Karpas-422 (cell line): ENCODE measurements around the gene STT3B. TPM values are rescaled to one million over a fixed set of nuclear protein-coding genes. Genes with fewer than 3 reads are reported as not detected.

Experiments used
- DNase-seq: peaks from one replicate; pipeline ENCODE4 v3.0.0-alpha.2; 2015
- H2AFZ ChIP-seq: fragments of 200-600 bp; sonication (generic); 2 replicates; pipeline ENCODE4 v1.6.1; 2014; ENCODE audit warnings: antibody characterized with exemption, low read length, mixed read lengths
- H3K27ac ChIP-seq: fragments of 200-600 bp; sonication (generic); 2 replicates; pipeline ENCODE4 v1.5.1; 2014; ENCODE audit warnings: mild to moderate bottlenecking, low read length, moderate library complexity
- H3K27me3 ChIP-seq: fragments of 200-600 bp; sonication (generic); 2 replicates; pipeline ENCODE4 v1.6.1; 2014; ENCODE audit warnings: low read length, mixed read lengths
- H3K36me3 ChIP-seq: fragments of 200-600 bp; sonication (generic); 2 replicates; pipeline ENCODE4 v1.6.1; 2014; ENCODE audit warnings: low read length, mixed read lengths; ENCODE audit not compliant: insufficient read depth
- H3K4me1 ChIP-seq: fragments of 200-600 bp; sonication (generic); 2 replicates; pipeline ENCODE4 v1.6.1; 2014; ENCODE audit warnings: mild to moderate bottlenecking, low read length, mixed read lengths
- H3K4me2 ChIP-seq: fragments of 200-600 bp; sonication (generic); 2 replicates; pipeline ENCODE4 v1.6.1; 2014; ENCODE audit warnings: low read length, low read depth, mild to moderate bottlenecking; ENCODE audit not compliant: poor library complexity, severe bottlenecking
- H3K4me3 ChIP-seq: fragments of 200-600 bp; sonication (generic); 2 replicates; pipeline ENCODE4 v1.5.1; 2014; ENCODE audit warnings: mild to moderate bottlenecking, antibody characterized with exemption, low read length, mixed read lengths
- H3K79me2 ChIP-seq: fragments of 200-600 bp; sonication (generic); 2 replicates; pipeline ENCODE4 v1.6.1; 2014; ENCODE audit warnings: mild to moderate bottlenecking, low read length, mixed read lengths
- H3K9ac ChIP-seq: fragments of 200-600 bp; sonication (generic); 2 replicates; pipeline ENCODE4 v1.6.0; 2014; ENCODE audit warnings: low read length
- H3K9me2 ChIP-seq: fragments of 200-600 bp; sonication (generic), shearing (Covaris generic); replicated peaks from 2 replicates; pipeline ENCODE4 v1.6.0; 2014; ENCODE audit warnings: mild to moderate bottlenecking, low read length, moderate library complexity; ENCODE audit not compliant: insufficient read depth
- H3K9me3 ChIP-seq: fragments of 300-700, 200-600 bp; sonication (generic); 2 replicates; pipeline ENCODE4 v1.6.1; 2014; ENCODE audit warnings: low read length, mixed read lengths
- H4K20me1 ChIP-seq: fragments of 200-600 bp; sonication (generic); 2 replicates; pipeline ENCODE4 v1.6.1; 2014; ENCODE audit warnings: mild to moderate bottlenecking, antibody characterized with exemption, low read length, low read depth; ENCODE audit not compliant: insufficient read depth
- total RNA-seq: library from RNA; depleted of rRNA; stranded (reverse); fragments of >200 nt; shearing (Covaris generic); gene quantifications from 2 replicates; pipeline ENCODE4 v1.2.3, GENCODE V29; 2014; ENCODE audit warnings: low replicate concordance

STT3B gene
- total RNA-seq, 1 experiment from 2014 or later: 198 TPM

DNA sequence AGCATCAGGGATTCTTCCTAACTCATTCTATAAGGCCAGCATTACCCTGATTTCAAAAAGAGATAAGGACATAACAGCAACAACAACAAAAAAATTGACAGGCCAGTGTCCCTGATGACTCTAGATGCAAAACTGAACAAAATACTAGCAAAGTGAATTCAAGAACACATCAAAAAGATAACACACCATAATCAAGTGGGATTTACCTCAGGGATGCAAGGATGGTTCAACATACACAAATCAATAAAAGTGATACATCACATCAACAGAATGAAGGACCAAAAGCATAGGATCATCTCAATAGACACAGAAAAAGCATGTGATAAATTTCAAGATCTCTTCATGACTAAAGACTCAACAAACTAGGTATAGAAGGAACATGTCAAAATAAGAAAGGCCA, 119.6 kb downstream of the STT3B start:
- Histone ChIP-seq H3K27ac (no peak overlapping the region), H4K20me1 (no peaks in the 10 kb centered on the region), H3K9ac (no peak overlapping the region), H3K36me3 (peaks cover 84% of the 10 kb centered on the region), H2AFZ (no peak overlapping the region), H3K9me2 (no peaks in the 10 kb centered on the region), H3K4me3 (no peak overlapping the region), H3K27me3 (no peaks in the 10 kb centered on the region), H3K9me3 (peaks cover 18% of the 10 kb centered on the region), H3K4me1 (no peaks in the 10 kb centered on the region), H3K79me2 (peaks cover 21% of the 10 kb centered on the region; the same call in 1 of the 2 replicates), H3K4me2 (no peak overlapping the region)
- no peak for DNase-seq

DNA sequence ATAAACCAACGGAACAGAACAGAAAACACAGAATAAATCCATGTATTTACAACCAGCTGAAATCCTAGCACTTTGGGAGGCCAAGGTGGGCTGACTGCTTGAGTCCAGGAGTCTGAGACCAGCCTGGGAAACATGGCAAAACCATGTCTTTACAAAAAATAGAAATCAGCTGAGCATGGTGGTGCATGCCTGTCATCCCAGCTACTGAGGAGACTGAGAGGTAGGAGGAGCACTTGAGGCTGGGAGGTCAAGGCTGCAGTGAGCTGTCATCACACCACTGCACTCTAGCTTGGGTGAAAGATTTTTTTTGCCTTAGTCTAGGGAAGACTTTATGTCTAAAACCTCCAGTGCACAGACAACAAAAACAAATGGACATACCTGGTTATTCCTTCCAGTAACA, 120.7 kb downstream of the STT3B start:
- Histone ChIP-seq H3K27me3 (no peaks in the 10 kb centered on the region), H3K4me2 (no peak overlapping the region), H3K27ac (no peak overlapping the region), H3K79me2 (peaks cover 21% of the 10 kb centered on the region; the same call in 1 of the 2 replicates), H3K36me3 (peaks cover 78% of the 10 kb centered on the region), H3K4me3 (no peak overlapping the region), H4K20me1 (no peaks in the 10 kb centered on the region), H3K4me1 (no peaks in the 10 kb centered on the region), H3K9ac (no peak overlapping the region), H3K9me3 (peaks cover 18% of the 10 kb centered on the region), H3K9me2 (no peaks in the 10 kb centered on the region), H2AFZ (no peak overlapping the region)
- no peak for DNase-seq

DNA sequence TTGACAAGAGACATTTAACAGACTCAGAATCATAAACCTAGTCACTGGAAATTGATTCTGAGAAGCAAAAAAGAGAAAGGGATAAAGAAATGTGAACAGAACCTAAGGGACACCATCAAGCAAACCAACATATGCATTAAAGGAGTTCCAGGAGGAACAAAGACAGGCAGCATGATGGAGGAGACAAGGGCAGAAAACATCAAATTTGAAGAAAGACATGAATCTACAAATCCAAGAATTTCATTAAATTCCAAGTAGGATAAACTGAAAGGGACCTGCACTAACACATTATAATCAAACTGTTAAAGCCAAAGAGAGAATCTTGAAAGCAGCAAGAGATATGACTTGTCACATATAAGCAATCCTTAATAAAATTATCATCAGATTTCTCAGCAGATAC, 122.3 kb downstream of the STT3B start:
- Histone ChIP-seq H3K27me3 (no peaks in the 10 kb centered on the region), H3K4me1 (no peaks in the 10 kb centered on the region), H3K9me3 (peaks cover 6% of the 10 kb centered on the region; the same call in 1 of the 2 replicates), H4K20me1 (no peaks in the 10 kb centered on the region), H3K36me3 (peaks cover 75% of the 10 kb centered on the region), H3K4me2 (no peak overlapping the region), H3K9me2 (no peaks in the 10 kb centered on the region), H2AFZ (no peak overlapping the region), H3K27ac (no peak overlapping the region), H3K79me2 (peaks cover 14% of the 10 kb centered on the region; the same call in 1 of the 2 replicates), H3K9ac (no peak overlapping the region), H3K4me3 (no peak overlapping the region)
- no peak for DNase-seq

DNA sequence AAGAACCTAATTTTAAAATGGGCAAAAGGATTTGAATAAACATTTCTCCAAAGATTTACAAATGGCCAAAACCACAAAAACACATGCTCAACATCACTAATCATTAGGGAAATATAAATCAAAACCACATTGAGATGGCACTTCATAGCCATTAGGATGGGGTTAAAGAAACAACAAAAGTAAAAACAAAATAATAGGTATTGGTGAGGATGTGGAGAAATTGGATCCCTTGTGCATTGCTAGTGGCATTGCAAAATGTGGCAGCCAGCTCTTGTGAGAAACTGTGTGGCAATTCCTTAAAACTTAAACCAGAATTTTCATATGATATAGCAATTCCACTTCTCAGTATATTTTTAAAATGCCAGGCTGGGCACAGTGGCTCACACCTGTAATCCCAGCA, 126.5 kb downstream of the STT3B start:
- H2AFZ ChIP-seq: no peak overlapping the region
- no peak overlapping the region for H3K4me3 ChIP-seq
- no peak for DNase-seq
- H3K27ac ChIP-seq: no peak overlapping the region
- H3K36me3 ChIP-seq: peaks cover 60% of the 10 kb centered on the region
- H3K9me2 ChIP-seq: no peaks in the 10 kb centered on the region
- no peak overlapping the region for H3K4me2 ChIP-seq
- H3K27me3 ChIP-seq: no peaks in the 10 kb centered on the region
- H3K79me2 ChIP-seq: peaks cover 5% of the 10 kb centered on the region; the same call in 1 of the 2 replicates
- no peak overlapping the region for H3K9ac ChIP-seq
- no peaks in the 10 kb centered on the region for H3K9me3 ChIP-seq
- peaks cover 13% of the 10 kb centered on the region for H3K4me1 ChIP-seq
- H4K20me1 ChIP-seq: no peaks in the 10 kb centered on the region

DNA sequence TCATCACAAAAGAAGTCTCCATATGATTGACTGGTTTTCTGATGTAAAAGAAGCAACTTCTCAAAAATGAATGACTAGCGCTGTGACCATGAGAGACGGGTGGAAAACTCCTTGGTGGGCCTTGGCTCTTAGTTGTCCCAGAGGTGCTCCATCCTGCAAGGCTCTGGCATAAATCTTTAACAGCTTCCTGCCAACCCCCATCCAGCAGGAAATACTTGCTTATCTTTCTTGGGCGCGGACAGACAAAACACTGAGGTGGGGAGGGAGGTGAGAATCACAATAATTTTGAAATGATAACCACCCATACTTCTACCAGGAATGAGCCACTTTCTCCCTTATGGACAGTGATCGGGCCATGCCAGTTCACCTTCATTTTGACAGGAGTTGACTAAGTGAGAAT, 128.6 kb downstream of the STT3B start:
- Histone ChIP-seq H3K79me2 (no peaks in the 10 kb centered on the region; the same call in 1 of the 2 replicates), H3K4me2 (no peak overlapping the region), H3K9me2 (no peaks in the 10 kb centered on the region), H2AFZ (no peak overlapping the region), H4K20me1 (no peaks in the 10 kb centered on the region), H3K27ac (no peak overlapping the region), H3K4me3 (no peak overlapping the region), H3K4me1 (peaks cover 13% of the 10 kb centered on the region), H3K27me3 (no peaks in the 10 kb centered on the region), H3K36me3 (peaks cover 47% of the 10 kb centered on the region), H3K9ac (no peak overlapping the region), H3K9me3 (no peaks in the 10 kb centered on the region)
- DNase-seq: no peak

DNA sequence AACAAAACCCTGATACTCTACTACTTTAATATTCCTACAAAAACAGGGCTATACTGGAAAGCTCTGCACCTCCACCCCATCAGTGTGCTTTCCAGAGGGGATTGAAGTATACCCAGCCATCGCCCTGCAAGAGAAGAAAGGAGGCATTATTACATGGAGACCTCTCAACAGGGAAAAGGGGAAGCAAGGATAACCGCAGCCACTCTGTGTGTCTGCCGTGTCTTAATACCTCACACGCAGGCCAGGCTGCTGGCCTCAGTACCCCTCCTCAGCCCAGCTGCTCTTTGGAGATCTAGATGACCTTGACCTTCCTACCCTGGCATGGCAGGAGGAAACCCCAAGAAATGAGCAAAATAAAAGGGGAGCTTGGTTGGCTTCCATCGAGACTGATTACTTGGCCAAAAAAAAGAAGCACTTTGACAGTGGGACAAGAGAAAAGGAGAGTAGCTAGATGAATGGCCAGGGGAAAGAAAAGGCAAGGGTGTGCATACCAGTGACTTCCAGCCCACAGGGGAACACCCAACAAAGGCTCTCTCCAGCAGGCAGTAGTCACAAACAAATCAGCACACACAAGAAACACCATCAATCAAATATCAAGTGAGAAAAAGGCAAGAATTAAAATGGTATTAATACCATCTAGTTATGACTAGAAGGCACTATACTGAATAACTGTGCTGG, 129.4 kb downstream of the STT3B start:
- Histone ChIP-seq H3K27me3 (no peaks in the 10 kb centered on the region), H3K4me2 (no peak overlapping the region), H2AFZ (no peak overlapping the region), H3K9ac (no peak overlapping the region), H4K20me1 (no peaks in the 10 kb centered on the region), H3K9me2 (no peaks in the 10 kb centered on the region), H3K27ac (peak overlapping the region; percentile 59), H3K36me3 (peaks cover 43% of the 10 kb centered on the region), H3K4me1 (peaks cover 13% of the 10 kb centered on the region), H3K9me3 (no peaks in the 10 kb centered on the region), H3K4me3 (no peak overlapping the region), H3K79me2 (peaks cover 2% of the 10 kb centered on the region; the same call in 1 of the 2 replicates)
- DNase-seq: no peak

DNA sequence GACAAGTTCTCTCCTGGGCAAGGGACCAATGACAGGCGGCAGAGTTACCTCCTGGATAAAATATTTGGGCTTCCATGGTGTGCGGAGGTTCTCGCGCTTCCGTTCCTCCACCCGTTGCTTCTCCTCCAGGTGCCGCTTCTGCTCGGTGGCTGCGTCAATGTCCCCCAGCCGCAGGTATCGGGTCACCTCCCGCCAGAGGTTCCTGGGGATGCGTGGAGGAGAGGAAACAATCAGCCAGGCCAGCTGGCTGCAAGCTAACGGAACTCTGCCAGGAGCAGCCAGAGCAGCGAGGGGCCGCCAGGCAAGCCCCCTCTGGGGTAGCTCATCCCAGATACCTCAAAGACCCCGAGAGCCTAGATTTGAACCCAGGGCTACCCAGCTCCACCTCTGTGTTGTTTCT, 131.3 kb downstream of the STT3B start:
- no peak overlapping the region for H3K27ac ChIP-seq
- DNase-seq: no peak
- H3K4me1 ChIP-seq: peaks cover 13% of the 10 kb centered on the region
- H3K4me2 ChIP-seq: no peak overlapping the region
- H3K36me3 ChIP-seq: peaks cover 49% of the 10 kb centered on the region
- H3K79me2 ChIP-seq: peaks cover 8% of the 10 kb centered on the region; the same call in 1 of the 2 replicates
- no peak overlapping the region for H3K9ac ChIP-seq
- no peaks in the 10 kb centered on the region for H3K27me3 ChIP-seq
- no peak overlapping the region for H2AFZ ChIP-seq
- no peak overlapping the region for H3K4me3 ChIP-seq
- H4K20me1 ChIP-seq: no peaks in the 10 kb centered on the region
- H3K9me2 ChIP-seq: no peaks in the 10 kb centered on the region
- no peaks in the 10 kb centered on the region for H3K9me3 ChIP-seq

DNA sequence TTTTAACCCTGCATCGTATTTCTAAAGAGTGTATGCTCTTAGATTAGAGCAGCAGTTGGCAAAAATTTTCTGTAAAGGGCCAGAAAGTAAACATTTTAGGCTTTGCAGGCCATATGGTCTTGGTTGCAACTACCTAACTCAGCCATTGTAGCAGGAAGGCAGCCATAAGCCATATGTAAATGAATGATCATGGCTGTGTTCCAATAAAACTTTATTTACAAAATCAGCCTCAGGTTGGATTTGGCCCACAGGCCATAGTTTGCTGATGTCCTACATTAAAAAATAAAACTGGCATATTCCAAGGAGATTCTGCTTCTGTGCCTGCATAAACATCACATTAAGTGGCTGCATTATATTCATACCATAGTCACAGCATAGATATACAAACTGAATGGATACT, 134.9 kb downstream of the STT3B start:
- H3K4me1 ChIP-seq: peaks cover 13% of the 10 kb centered on the region
- no peaks in the 10 kb centered on the region for H3K9me2 ChIP-seq
- H3K9ac ChIP-seq: no peak overlapping the region
- no peaks in the 10 kb centered on the region for H4K20me1 ChIP-seq
- DNase-seq: no peak
- no peak overlapping the region for H2AFZ ChIP-seq
- no peaks in the 10 kb centered on the region for H3K9me3 ChIP-seq
- H3K36me3 ChIP-seq: peaks cover 52% of the 10 kb centered on the region; the same call in 1 of the 2 replicates
- peaks cover 15% of the 10 kb centered on the region for H3K79me2 ChIP-seq
- H3K27ac ChIP-seq: no peak overlapping the region
- H3K4me3 ChIP-seq: no peak overlapping the region
- no peaks in the 10 kb centered on the region for H3K27me3 ChIP-seq
- H3K4me2 ChIP-seq: no peak overlapping the region
